HepG2 (cell line): Measurements from ENCODE around the gene LINC00237. TPM values are rescaled to one million over a fixed set of nuclear protein-coding genes. Genes with fewer than 3 reads are reported as not detected.

Experiments used
- ATAC-seq: fragments of 200-7000 bp; cut with Tn5 transposase; 3 replicates; pipeline ENCODE4 v1.9.1; 2020; ENCODE audit warnings: mild to moderate bottlenecking, moderate library complexity
- BruUV-seq: library from RNA; stranded (reverse); fragments of 400-500 nt; replicated peaks from 2 replicates; lab custom pipeline; 2021; lab: Mats Ljungman, UMichigan
- CTCF ChIA-PET: fragments of 300-600 bp; formaldehyde crosslinking; extraction: SDS; loops from one replicate; lab custom pipeline; 2021; ENCODE audit warnings: low total read pairs, inconsistent platforms, low intra/inter-chr PET ratio; lab: Yijun Ruan, JAX
- POLR2A ChIA-PET: fragments of 350-600 bp; sonication (Branson Sonifier 250); formaldehyde crosslinking; loops from one replicate; lab custom pipeline; 2020; ENCODE audit warnings: antibody characterized with exemption, inconsistent platforms; lab: Yijun Ruan, JAX
- DNase-seq: peaks from one replicate; pipeline ENCODE4 v3.0.0-alpha.2; 2015; ENCODE audit warnings: low spot score
- FAIRE-seq: peaks from 3 replicates; lab custom pipeline; 2011; peaks lifted over from hg19 to GRCh38; lab: Jason Lieb, UNC
- H2AFZ ChIP-seq: one replicate; pipeline ENCODE4 v1.6.1; 2011; ENCODE audit warnings: low read length, inconsistent platforms
- H3K27ac ChIP-seq: fragments of 300-600 bp; 3 replicates; pipeline ENCODE4 v1.8.0; 2011; ENCODE audit warnings: mixed run types, mild to moderate bottlenecking, mixed read lengths, low read length, inconsistent platforms; ENCODE audit not compliant: insufficient read depth; ENCODE audit errors: extremely low read length
- H3K27me3 ChIP-seq, 2 experiments: fragments of 200-600 bp in 1 of 2; 2 replicates in 1 of 2; 3 replicates in 1 of 2; pipeline versions ENCODE4 v1.6.0 to v1.8.0; 2011; ENCODE audit warnings: low read length in 2 of 2, mild to moderate bottlenecking in 2 of 2, moderate library complexity in 2 of 2, inconsistent platforms in 1 of 2; ENCODE audit not compliant: insufficient read depth in 2 of 2, control insufficient read depth in 1 of 2
- H3K36me3 ChIP-seq, 2 experiments: fragments of 200-600 bp in 1 of 2; replicated peaks in 1 of 2; 2 replicates in 1 of 2; 3 replicates in 1 of 2; pipeline versions ENCODE4 v1.5.1 to v1.8.0; 2011; ENCODE audit warnings: low read length in 2 of 2, inconsistent platforms in 1 of 2; ENCODE audit not compliant: insufficient read depth in 2 of 2, control insufficient read depth in 1 of 2
- H3K4me1 ChIP-seq: 2 replicates; pipeline ENCODE4 v1.5.1; 2012; ENCODE audit warnings: low read length, inconsistent platforms; ENCODE audit not compliant: insufficient read depth
- H3K4me2 ChIP-seq: 2 replicates; pipeline ENCODE4 v1.6.0; 2011; ENCODE audit warnings: low read depth, low read length, inconsistent platforms
- H3K4me3 ChIP-seq, 3 experiments: fragments of 200-600 bp in 1 of 3; sonication (generic), shearing (Covaris generic) in 1 of 3; replicated peaks in 1 of 3; 2 replicates each; pipeline ENCODE4 v1.5.1; 2011 to 2016; ENCODE audit warnings: low read length in 3 of 3, inconsistent platforms in 2 of 3, low read depth in 2 of 3, mild to moderate bottlenecking in 2 of 3, control low read depth in 1 of 3, mixed read lengths in 1 of 3; ENCODE audit not compliant: insufficient read depth in 1 of 3
- H3K79me2 ChIP-seq: one replicate; pipeline ENCODE4 v1.6.1; 2011; ENCODE audit warnings: low read length, inconsistent platforms; ENCODE audit not compliant: insufficient read depth
- H3K9ac ChIP-seq: 2 replicates; pipeline ENCODE4 v1.6.0; 2011; ENCODE audit warnings: mild to moderate bottlenecking, low read depth, low read length, inconsistent platforms; ENCODE audit not compliant: insufficient read depth
- H3K9me3 ChIP-seq: 2 replicates; pipeline ENCODE4 v1.5.1; 2012; ENCODE audit warnings: mild to moderate bottlenecking, low read length
- H4K20me1 ChIP-seq: 2 replicates; pipeline ENCODE4 v1.6.0; 2011; ENCODE audit warnings: inconsistent platforms, mild to moderate bottlenecking, low read length, moderate library complexity; ENCODE audit not compliant: insufficient read depth
- ATF5 ChIP-seq: sonication (generic); formaldehyde crosslinking; IDR thresholded peaks from 2 replicates; pipeline ENCODE4 v1.4.0; 2020; ENCODE audit warnings: mild to moderate bottlenecking, low read depth, missing genetic modification reagents
- CREM ChIP-seq, 2 experiments: sonication (generic) in 1 of 2; formaldehyde crosslinking in 1 of 2; IDR thresholded peaks; 2 replicates each; pipeline versions ENCODE4 v1.4.0 to v1.6.1; 2016 to 2020; ENCODE audit warnings: antibody characterized with exemption in 1 of 2, mild to moderate bottlenecking in 1 of 2, missing genetic modification reagents in 1 of 2
- EZH2 ChIP-seq: conservative IDR thresholded peaks from 2 replicates; pipeline ENCODE4 v1.6.1; 2012; ENCODE audit warnings: mild to moderate bottlenecking, low read depth, low read length, moderate library complexity
- FOXK2 ChIP-seq: fragments of 450-650 bp; IDR thresholded peaks from 2 replicates; pipeline ENCODE4 v1.6.1; 2016
- HOXD1 ChIP-seq: sonication (generic); formaldehyde crosslinking; IDR thresholded peaks from 2 replicates; pipeline ENCODE4 v1.5.0; 2020; ENCODE audit warnings: missing genetic modification reagents
- KDM4B ChIP-seq: sonication (generic); formaldehyde crosslinking; IDR thresholded peaks from 2 replicates; pipeline ENCODE4 v1.4.0; 2020; ENCODE audit warnings: missing genetic modification reagents
- MTF1 ChIP-seq: sonication (generic); formaldehyde crosslinking; IDR thresholded peaks from 2 replicates; pipeline ENCODE4 v1.5.0; 2020; ENCODE audit warnings: missing genetic modification reagents
- NCOA1 ChIP-seq: sonication (generic); formaldehyde crosslinking; IDR thresholded peaks from 2 replicates; pipeline ENCODE4 v1.9.0; 2021; ENCODE audit warnings: missing genetic modification reagents
- PAWR ChIP-seq: sonication (generic); formaldehyde crosslinking; IDR thresholded peaks from 2 replicates; pipeline ENCODE4 v1.4.0; 2020; ENCODE audit warnings: missing genetic modification reagents, mild to moderate bottlenecking, borderline replicate concordance
- SALL1 ChIP-seq: sonication (generic); formaldehyde crosslinking; IDR thresholded peaks from 2 replicates; pipeline ENCODE4 v1.8.0; 2022; ENCODE audit warnings: mild to moderate bottlenecking, missing genetic modification reagents
- TGIF2 ChIP-seq: IDR thresholded peaks from 2 replicates; pipeline ENCODE4 v1.6.1; 2016; ENCODE audit warnings: control low read depth, missing compliant biosample characterization
- ZFP36 ChIP-seq: fragments of 150-350 bp; IDR thresholded peaks from 2 replicates; pipeline ENCODE4 v1.6.1; 2018; ENCODE audit warnings: borderline replicate concordance, low read length, low read depth; ENCODE audit not compliant: partially characterized antibody
- ZNF337 ChIP-seq: sonication (generic); formaldehyde crosslinking; IDR thresholded peaks from 2 replicates; pipeline ENCODE4 v1.5.1; 2020; ENCODE audit warnings: missing genetic modification reagents, low read depth, mild to moderate bottlenecking, borderline replicate concordance
- ZNF484 ChIP-seq: sonication (generic); formaldehyde crosslinking; IDR thresholded peaks from 2 replicates; pipeline ENCODE4 v1.5.1; 2020; ENCODE audit warnings: mild to moderate bottlenecking, low read depth, missing genetic modification reagents, borderline replicate concordance
- ZSCAN12 ChIP-seq: sonication (generic); formaldehyde crosslinking; IDR thresholded peaks from 2 replicates; pipeline ENCODE4 v1.9.0; 2021; ENCODE audit warnings: mild to moderate bottlenecking, missing genetic modification reagents
- WGBS: methylation state at CpG from one replicate; pipeline ENCODE4 v1.1.6; 2017; ENCODE audit warnings: low lambda C conversion rate; 5-methylcytosine and 5-hydroxymethylcytosine counted together
- in situ Hi-C: cut with HindIII; loops from 2 replicates; pipeline ENCODE4 v1.10.0; 2017; ENCODE audit warnings: low pct_unique_long_range_greater_than_20kb; ENCODE audit not compliant: extremely low pct_ligation_motif_present
- intact Hi-C: fragments of 100-400 bp; cut with micrococcal nuclease; formaldehyde crosslinking; loops from one replicate; pipeline ENCODE4 v1.10.0; 2022; ENCODE audit not compliant: unreplicated experiment
- polyA plus RNA-seq, 8 experiments: library from polyadenylated mRNA; depleted of rRNA in 3 of 8; stranded (reverse) in 7 of 8; unstranded in 1 of 8; fragments of >200 nt; fragmentation: Illumina TruSeq in 4 of 8; extraction: Trizol in 4 of 8; gene quantifications; 2 replicates each; pipeline versions ENCODE4 v1.2.1 to v1.2.3, GENCODE V29; 2011 to 2016; ENCODE audit warnings: low read depth in 4 of 8, missing spikeins in 1 of 8, mixed read lengths in 1 of 8; ENCODE audit not compliant: insufficient read depth in 1 of 8
- total RNA-seq, 5 experiments: library from RNA; depleted of rRNA; stranded (reverse); fragments of >200 nt; fragmentation: Illumina TruSeq; extraction: Trizol; gene quantifications; 2 replicates each; pipeline ENCODE4 v1.2.3, GENCODE V29; 2016; ENCODE audit warnings: low read depth in 1 of 5
- TF ChIP-seq, protein P1 (sequence below): IDR thresholded peaks from 2 replicates; pipeline ENCODE4 v1.6.1; 2016; ENCODE audit warnings: control low read depth

The LINC00237 gene
- total and polyA plus RNA-seq, 2 of the 13 experiments (the other 11 are each of a cell fraction or from before 2014, with no cell fraction given) = not detected

DNA sequence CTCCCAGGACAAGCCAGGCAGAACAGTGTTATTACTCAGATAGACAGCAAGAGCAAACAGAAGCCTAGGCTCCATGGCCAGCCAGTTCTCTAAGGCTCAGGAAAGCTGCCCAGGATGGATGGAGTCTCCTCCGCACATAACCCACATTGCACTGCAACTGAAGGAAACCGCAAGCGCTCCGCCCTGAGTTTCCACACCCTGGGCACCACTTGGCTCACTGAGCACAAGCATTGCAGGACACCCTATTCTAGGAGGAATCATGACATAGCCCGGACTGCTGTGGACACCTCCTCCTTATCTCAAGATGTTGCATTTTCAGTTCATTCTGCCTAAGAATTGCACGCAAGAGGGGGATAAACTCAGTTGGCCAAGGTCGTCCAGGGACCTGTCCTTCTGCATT is 42.9 kb downstream of the LINC00237 start:
- intact Hi-C loops = no loop called here
- Histone ChIP-seq H3K4me2 (no peak overlapping the region), H3K4me3 (no peak overlapping the region), H3K4me1 (peaks cover 7% of the 10 kb centered on the region), H3K9ac (no peak overlapping the region), H4K20me1 (no peaks in the 10 kb centered on the region), H3K27ac (no peak overlapping the region), H3K79me2 (no peaks in the 10 kb centered on the region), H3K36me3 (no peaks in the 10 kb centered on the region), H3K9me3 (no peaks in the 10 kb centered on the region), H2AFZ (no peak overlapping the region), H3K27me3 (no peaks in the 10 kb centered on the region)
- ATAC-seq = no peak
- POLR2A ChIA-PET = no interaction called here
- in situ Hi-C loops = no loop called here
- no peak for FAIRE-seq
- DNase-seq = no peak
- 88% methylated on average over 7 of the region's 7 CpGs for WGBS
- CTCF ChIA-PET = no interaction called here
- TF ChIP-seq CREM (IDR thresholded peaks at IDR 0.05) (no peak), CREM (CRISPR knock-in tag; IDR thresholded peaks at IDR 0.05) (no peak), ATF5 (no peak), MTF1 (CRISPR knock-in tag) (no peak), ZSCAN12 (no peak), HOXD1 (CRISPR knock-in tag) (no peak), KDM4B (CRISPR knock-in tag) (no peak), TGIF2 (no peak), SALL1 (CRISPR knock-in tag) (no peak), ZNF484 (CRISPR knock-in tag) (no peak), FOXK2 (no peak), ZFP36 (no peak), NCOA1 (no peak), ZNF337 (CRISPR knock-in tag) (no peak), EZH2 (no peak), PAWR (CRISPR knock-in tag) (no peak)
- TF ChIP-seq, protein P1, sequence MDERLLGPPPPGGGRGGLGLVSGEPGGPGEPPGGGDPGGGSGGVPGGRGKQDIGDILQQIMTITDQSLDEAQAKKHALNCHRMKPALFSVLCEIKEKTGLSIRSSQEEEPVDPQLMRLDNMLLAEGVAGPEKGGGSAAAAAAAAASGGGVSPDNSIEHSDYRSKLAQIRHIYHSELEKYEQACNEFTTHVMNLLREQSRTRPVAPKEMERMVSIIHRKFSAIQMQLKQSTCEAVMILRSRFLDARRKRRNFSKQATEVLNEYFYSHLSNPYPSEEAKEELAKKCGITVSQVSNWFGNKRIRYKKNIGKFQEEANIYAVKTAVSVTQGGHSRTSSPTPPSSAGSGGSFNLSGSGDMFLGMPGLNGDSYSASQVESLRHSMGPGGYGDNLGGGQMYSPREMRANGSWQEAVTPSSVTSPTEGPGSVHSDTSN (CRISPR knock-in tag) = no peak
- BruUV-seq = no TSS peak
